NT2/D1 (cell line): ENCODE data around the gene DCDC2.

Source experiments
- SUZ12 ChIP-seq: IDR thresholded peaks from 2 replicates; pipeline ENCODE4 v1.6.1; 2011; ENCODE audit not compliant: insufficient read length, insufficient read depth; ENCODE audit errors: extremely low read depth
- YY1 ChIP-seq: IDR thresholded peaks from 2 replicates; pipeline ENCODE4 v1.6.1; 2011; ENCODE audit not compliant: insufficient read length, insufficient read depth
- ZNF274 ChIP-seq: IDR thresholded peaks from 2 replicates; pipeline ENCODE4 v1.6.1; 2011; ENCODE audit warnings: mild to moderate bottlenecking, low read depth, low read length

DNA sequence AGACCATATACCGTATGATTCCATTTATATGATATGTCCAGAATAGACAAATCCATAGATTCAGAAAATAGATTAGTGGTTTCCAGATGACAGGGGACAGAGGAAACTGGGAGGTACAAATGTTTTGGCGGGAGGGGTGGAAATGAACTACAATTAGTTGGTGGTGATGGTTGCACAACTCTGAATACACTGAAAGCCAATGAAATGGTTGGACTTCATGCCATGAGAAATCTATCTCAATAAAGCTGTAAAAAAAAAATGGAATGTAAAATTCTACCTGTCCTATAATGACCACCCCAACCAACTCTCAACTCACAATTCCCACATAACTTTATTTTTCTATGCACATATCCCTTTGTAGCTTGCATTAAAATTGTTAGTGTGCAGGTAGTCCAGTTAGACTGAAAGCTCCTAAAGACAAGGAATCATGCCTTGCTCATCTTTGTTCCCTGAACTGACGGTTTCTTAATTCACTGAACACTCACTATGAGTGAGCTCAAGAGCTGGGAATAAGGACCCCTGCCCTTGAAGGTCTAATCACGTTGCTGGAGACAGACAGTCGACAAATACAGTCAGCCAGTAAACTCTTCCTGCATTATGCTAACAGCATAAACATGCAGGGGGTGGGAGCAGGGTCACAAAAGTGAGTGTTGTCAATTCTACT lies 1.4 kb downstream of the DCDC2 start:
- TF ChIP-seq ZNF274 (no peak), YY1 (no peak), SUZ12 (no peak)
